ENCODE data around the gene NXT1.

NXT1 gene

GRCh38 chr20:23314699-23315098 is 35.9 kb upstream of the NXT1 start:
- no peak for TF ChIP-seq EZH2 (IDR thresholded peaks at IDR 0.05; ENCODE audit: borderline replicate concordance, low read length)
- TF ChIP-seq, protein P1, sequence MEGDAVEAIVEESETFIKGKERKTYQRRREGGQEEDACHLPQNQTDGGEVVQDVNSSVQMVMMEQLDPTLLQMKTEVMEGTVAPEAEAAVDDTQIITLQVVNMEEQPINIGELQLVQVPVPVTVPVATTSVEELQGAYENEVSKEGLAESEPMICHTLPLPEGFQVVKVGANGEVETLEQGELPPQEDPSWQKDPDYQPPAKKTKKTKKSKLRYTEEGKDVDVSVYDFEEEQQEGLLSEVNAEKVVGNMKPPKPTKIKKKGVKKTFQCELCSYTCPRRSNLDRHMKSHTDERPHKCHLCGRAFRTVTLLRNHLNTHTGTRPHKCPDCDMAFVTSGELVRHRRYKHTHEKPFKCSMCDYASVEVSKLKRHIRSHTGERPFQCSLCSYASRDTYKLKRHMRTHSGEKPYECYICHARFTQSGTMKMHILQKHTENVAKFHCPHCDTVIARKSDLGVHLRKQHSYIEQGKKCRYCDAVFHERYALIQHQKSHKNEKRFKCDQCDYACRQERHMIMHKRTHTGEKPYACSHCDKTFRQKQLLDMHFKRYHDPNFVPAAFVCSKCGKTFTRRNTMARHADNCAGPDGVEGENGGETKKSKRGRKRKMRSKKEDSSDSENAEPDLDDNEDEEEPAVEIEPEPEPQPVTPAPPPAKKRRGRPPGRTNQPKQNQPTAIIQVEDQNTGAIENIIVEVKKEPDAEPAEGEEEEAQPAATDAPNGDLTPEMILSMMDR (IDR thresholded peaks at IDR 0.05; ENCODE audit: low read length), result no peak
- Histone ChIP-seq H3K4me3 (ENCODE audit: low read depth, low read length, poor library complexity, severe bottlenecking) (no peak overlapping the region), H3K4me2 (ENCODE audit: low read length) (no peak overlapping the region), H3K79me2 (ENCODE audit: insufficient read depth, low read length) (no peaks in the 10 kb centered on the region), H3K9me2 (ENCODE audit: low read depth, low read length) (no peaks in the 10 kb centered on the region), H3F3A (ENCODE audit: insufficient read depth, low read length) (no peaks in the 10 kb centered on the region), H3K27ac (ENCODE audit: low read depth, low read length, poor library complexity, severe bottlenecking) (no peak overlapping the region), H3K36me3 (ENCODE audit: insufficient read depth, low read length) (no peaks in the 10 kb centered on the region), H3K4me1 (ENCODE audit: insufficient read depth, low read length, severe bottlenecking) (no peaks in the 10 kb centered on the region), H3K9me3 (ENCODE audit: low read length) (no peaks in the 10 kb centered on the region), H4K20me1 (ENCODE audit: insufficient read depth, low read length) (no peaks in the 10 kb centered on the region), H2AFZ (ENCODE audit: low read length) (no peak overlapping the region), H3K27me3 (ENCODE audit: insufficient read depth, low read length) (no peaks in the 10 kb centered on the region), H3K9ac (ENCODE audit: low read length) (no peak overlapping the region)

- H3K36me3 ChIP-seq (ENCODE audit: insufficient read depth, low read length), result no peaks in the 10 kb centered on the region
- no peaks in the 10 kb centered on the region for H3K9me3 ChIP-seq (ENCODE audit: low read length)
- TF ChIP-seq, protein P1 (IDR thresholded peaks at IDR 0.05; ENCODE audit: low read length), result no peak
- no peak for TF ChIP-seq EZH2 (IDR thresholded peaks at IDR 0.05; ENCODE audit: borderline replicate concordance, low read length)
- H4K20me1 ChIP-seq (ENCODE audit: insufficient read depth, low read length), result no peaks in the 10 kb centered on the region
- H3K4me2 ChIP-seq (ENCODE audit: low read length), result no peak overlapping the region
- no peak overlapping the region for H3K9ac ChIP-seq (ENCODE audit: low read length)
- no peak overlapping the region for H2AFZ ChIP-seq (ENCODE audit: low read length)
- H3K27ac ChIP-seq (ENCODE audit: low read depth, low read length, poor library complexity, severe bottlenecking), result no peak overlapping the region
- no peaks in the 10 kb centered on the region for H3K9me2 ChIP-seq (ENCODE audit: low read depth, low read length)
- no peaks in the 10 kb centered on the region for H3K79me2 ChIP-seq (ENCODE audit: insufficient read depth, low read length)
- H3F3A ChIP-seq (ENCODE audit: insufficient read depth, low read length), result no peaks in the 10 kb centered on the region
- H3K27me3 ChIP-seq (ENCODE audit: insufficient read depth, low read length), result no peaks in the 10 kb centered on the region
- no peak overlapping the region for H3K4me3 ChIP-seq (ENCODE audit: low read depth, low read length, poor library complexity, severe bottlenecking)
- H3K4me1 ChIP-seq (ENCODE audit: insufficient read depth, low read length, severe bottlenecking), result no peaks in the 10 kb centered on the region
These were observed 35.5 kb upstream of the NXT1 start for GRCh38 chr20:23315099-23315498.

- H3K9me3 ChIP-seq (ENCODE audit: low read length), result no peaks in the 10 kb centered on the region
- H4K20me1 ChIP-seq (ENCODE audit: insufficient read depth, low read length), result no peaks in the 10 kb centered on the region
- H3K9me2 ChIP-seq (ENCODE audit: low read depth, low read length), result no peaks in the 10 kb centered on the region
- H3K27ac ChIP-seq (ENCODE audit: low read depth, low read length, poor library complexity, severe bottlenecking), result no peak overlapping the region
- H3K4me1 ChIP-seq (ENCODE audit: insufficient read depth, low read length, severe bottlenecking), result no peaks in the 10 kb centered on the region
- H3F3A ChIP-seq (ENCODE audit: insufficient read depth, low read length), result no peaks in the 10 kb centered on the region
- H3K4me2 ChIP-seq (ENCODE audit: low read length), result no peak overlapping the region
- no peak for TF ChIP-seq EZH2 (IDR thresholded peaks at IDR 0.05; ENCODE audit: borderline replicate concordance, low read length)
- TF ChIP-seq, protein P1 (IDR thresholded peaks at IDR 0.05; ENCODE audit: low read length), result no peak
- H2AFZ ChIP-seq (ENCODE audit: low read length), result no peak overlapping the region
- H3K9ac ChIP-seq (ENCODE audit: low read length), result no peak overlapping the region
- no peaks in the 10 kb centered on the region for H3K79me2 ChIP-seq (ENCODE audit: insufficient read depth, low read length)
- H3K4me3 ChIP-seq (ENCODE audit: low read depth, low read length, poor library complexity, severe bottlenecking), result no peak overlapping the region
- no peaks in the 10 kb centered on the region for H3K27me3 ChIP-seq (ENCODE audit: insufficient read depth, low read length)
- H3K36me3 ChIP-seq (ENCODE audit: insufficient read depth, low read length), result no peaks in the 10 kb centered on the region
These were observed 34.0 kb upstream of the NXT1 start for GRCh38 chr20:23316626-23317025.

Measured in OCI-LY1 (cell line).